Calu3 (cell line): ENCODE data around the gene RPP14. TPM values are rescaled to one million over a fixed set of nuclear protein-coding genes. Genes with fewer than 3 reads are reported as not detected.

Experiments
- BruUV-seq: library from RNA; stranded (reverse); fragments of 400-500 nt; replicated peaks from 2 replicates; lab custom pipeline; 2021; lab: Mats Ljungman, UMichigan
- CTCF ChIA-PET: fragments of 300-600 bp; sonication (Branson Sonifier 250); formaldehyde crosslinking; loops from one replicate; lab custom pipeline; 2022; ENCODE audit warnings: antibody characterized with exemption; lab: Charles Lee
- DNase-seq: peaks from one replicate; pipeline ENCODE4 v3.0.0; 2022
- H3K27ac Mint-ChIP-seq: one replicate; pipeline ENCODE4 v1.8.0; 2022; ENCODE audit warnings: mixed read lengths; ENCODE audit not compliant: unreplicated experiment
- H3K27me3 Mint-ChIP-seq: one replicate; pipeline ENCODE4 v1.8.0; 2022; ENCODE audit warnings: mixed read lengths; ENCODE audit not compliant: unreplicated experiment
- H3K36me3 Mint-ChIP-seq: one replicate; pipeline ENCODE4 v1.8.0; 2022; ENCODE audit warnings: mild to moderate bottlenecking, moderate library complexity, mixed read lengths; ENCODE audit not compliant: insufficient read depth, unreplicated experiment
- H3K4me1 Mint-ChIP-seq: one replicate; pipeline ENCODE4 v1.8.0; 2022; ENCODE audit warnings: mild to moderate bottlenecking, low read depth, mixed read lengths; ENCODE audit not compliant: unreplicated experiment
- H3K4me3 Mint-ChIP-seq: one replicate; pipeline ENCODE4 v1.8.0; 2022; ENCODE audit warnings: mild to moderate bottlenecking, low read depth, moderate library complexity, mixed read lengths; ENCODE audit not compliant: unreplicated experiment
- H3K9me3 Mint-ChIP-seq: one replicate; pipeline ENCODE4 v1.8.0; 2022; ENCODE audit warnings: low read depth, mixed read lengths; ENCODE audit not compliant: unreplicated experiment
- intact Hi-C: fragments of 100-400 bp; cut with micrococcal nuclease; formaldehyde crosslinking; loops from one replicate; pipeline ENCODE4 v1.10.0; 2022; ENCODE audit not compliant: unreplicated experiment
- total RNA-seq: library from RNA; stranded (reverse); gene quantifications from 2 replicates; pipeline ENCODE4 v1.2.3, GENCODE V29; 2022
- TF ChIP-seq, protein P1 (sequence below): fragments of 200-600 bp; IDR thresholded peaks from one replicate; pipeline ENCODE4 v1.8.0; 2022; ENCODE audit warnings: antibody characterized with exemption; ENCODE audit not compliant: unreplicated experiment

Gene RPP14
- total RNA-seq, 1 experiment from 2014 or later = 17.2 TPM

DNA sequence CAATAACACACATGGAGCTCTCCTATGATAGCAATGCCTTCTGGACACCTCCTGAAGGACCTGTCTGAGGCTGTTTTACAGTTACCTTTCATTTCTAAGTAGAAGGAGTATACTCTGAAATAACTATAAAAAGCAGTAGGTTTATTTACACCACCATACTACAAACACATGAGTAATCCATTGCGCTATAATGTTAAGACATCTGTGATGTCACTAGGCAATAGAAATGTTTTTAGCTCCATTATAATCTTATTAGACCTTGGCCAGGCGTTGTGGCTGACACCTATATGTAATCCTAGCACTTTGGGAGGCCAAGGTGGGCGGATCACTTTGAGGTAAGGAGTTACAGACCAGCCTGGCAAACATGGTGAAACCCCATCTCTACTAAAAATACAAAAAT is 51.4 kb downstream of the RPP14 start:
- Mint-ChIP-seq H3K4me1 (no peaks in the 10 kb centered on the region), H3K36me3 (no peaks in the 10 kb centered on the region), H3K27me3 (no peaks in the 10 kb centered on the region), H3K27ac (no peak overlapping the region), H3K9me3 (no peaks in the 10 kb centered on the region), H3K4me3 (no peak overlapping the region)
- intact Hi-C loops = no loop called here
- no peak for DNase-seq
- TF ChIP-seq, protein P1, sequence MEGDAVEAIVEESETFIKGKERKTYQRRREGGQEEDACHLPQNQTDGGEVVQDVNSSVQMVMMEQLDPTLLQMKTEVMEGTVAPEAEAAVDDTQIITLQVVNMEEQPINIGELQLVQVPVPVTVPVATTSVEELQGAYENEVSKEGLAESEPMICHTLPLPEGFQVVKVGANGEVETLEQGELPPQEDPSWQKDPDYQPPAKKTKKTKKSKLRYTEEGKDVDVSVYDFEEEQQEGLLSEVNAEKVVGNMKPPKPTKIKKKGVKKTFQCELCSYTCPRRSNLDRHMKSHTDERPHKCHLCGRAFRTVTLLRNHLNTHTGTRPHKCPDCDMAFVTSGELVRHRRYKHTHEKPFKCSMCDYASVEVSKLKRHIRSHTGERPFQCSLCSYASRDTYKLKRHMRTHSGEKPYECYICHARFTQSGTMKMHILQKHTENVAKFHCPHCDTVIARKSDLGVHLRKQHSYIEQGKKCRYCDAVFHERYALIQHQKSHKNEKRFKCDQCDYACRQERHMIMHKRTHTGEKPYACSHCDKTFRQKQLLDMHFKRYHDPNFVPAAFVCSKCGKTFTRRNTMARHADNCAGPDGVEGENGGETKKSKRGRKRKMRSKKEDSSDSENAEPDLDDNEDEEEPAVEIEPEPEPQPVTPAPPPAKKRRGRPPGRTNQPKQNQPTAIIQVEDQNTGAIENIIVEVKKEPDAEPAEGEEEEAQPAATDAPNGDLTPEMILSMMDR = no peak
- no TSS peak for BruUV-seq
- CTCF ChIA-PET = no interaction called here

DNA sequence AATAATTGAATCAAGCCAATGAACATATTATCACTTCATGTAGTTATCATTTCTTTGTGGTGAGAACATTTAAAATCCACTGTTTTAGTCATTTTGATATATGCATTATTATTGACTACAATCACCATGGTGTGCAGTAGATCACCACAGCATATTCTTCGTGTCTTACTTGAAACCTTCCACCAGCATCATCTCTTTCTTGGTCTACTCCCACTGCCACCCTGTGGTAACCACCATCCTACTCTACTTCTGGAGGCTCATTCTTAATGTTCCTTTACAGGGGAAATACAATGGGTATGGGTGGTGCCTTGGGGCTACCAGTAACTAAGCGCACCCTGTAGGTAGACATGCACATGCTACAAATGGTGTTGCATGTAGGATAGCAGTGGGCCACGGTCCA is 52.0 kb downstream of the RPP14 start:
- H3K9me3 Mint-ChIP-seq = no peaks in the 10 kb centered on the region
- no peaks in the 10 kb centered on the region for H3K4me1 Mint-ChIP-seq
- intact Hi-C loops = no loop called here
- no peaks in the 10 kb centered on the region for H3K36me3 Mint-ChIP-seq
- TF ChIP-seq, protein P1 = no peak
- DNase-seq = no peak
- no peak overlapping the region for H3K4me3 Mint-ChIP-seq
- no peaks in the 10 kb centered on the region for H3K27me3 Mint-ChIP-seq
- CTCF ChIA-PET = no interaction called here
- BruUV-seq = no TSS peak
- no peak overlapping the region for H3K27ac Mint-ChIP-seq

DNA sequence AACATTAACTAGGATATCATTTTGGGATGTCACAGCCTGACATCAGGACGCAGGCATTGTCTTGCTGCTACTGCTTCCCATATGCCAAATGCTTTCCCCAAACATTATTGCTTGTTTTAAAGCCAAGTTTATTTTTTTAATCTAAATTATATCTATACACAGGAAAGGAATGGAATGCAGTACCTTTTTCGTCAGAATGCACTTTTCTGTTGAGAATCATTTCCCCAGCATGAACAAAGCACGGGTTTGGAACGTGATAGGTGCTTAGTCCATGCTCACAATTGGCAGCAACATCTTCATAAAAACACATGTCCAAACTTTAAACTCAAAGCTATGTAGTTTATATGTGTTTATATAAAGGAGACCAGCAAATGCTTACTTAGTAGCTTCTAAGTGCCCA is 52.8 kb downstream of the RPP14 start:
- DNase-seq = no peak
- BruUV-seq = no TSS peak
- Mint-ChIP-seq H3K27me3 (no peaks in the 10 kb centered on the region), H3K4me1 (no peaks in the 10 kb centered on the region), H3K9me3 (no peaks in the 10 kb centered on the region), H3K27ac (no peak overlapping the region), H3K4me3 (no peak overlapping the region), H3K36me3 (no peaks in the 10 kb centered on the region)
- TF ChIP-seq, protein P1 = no peak
- intact Hi-C loops = no loop called here
- CTCF ChIA-PET = no interaction called here

DNA sequence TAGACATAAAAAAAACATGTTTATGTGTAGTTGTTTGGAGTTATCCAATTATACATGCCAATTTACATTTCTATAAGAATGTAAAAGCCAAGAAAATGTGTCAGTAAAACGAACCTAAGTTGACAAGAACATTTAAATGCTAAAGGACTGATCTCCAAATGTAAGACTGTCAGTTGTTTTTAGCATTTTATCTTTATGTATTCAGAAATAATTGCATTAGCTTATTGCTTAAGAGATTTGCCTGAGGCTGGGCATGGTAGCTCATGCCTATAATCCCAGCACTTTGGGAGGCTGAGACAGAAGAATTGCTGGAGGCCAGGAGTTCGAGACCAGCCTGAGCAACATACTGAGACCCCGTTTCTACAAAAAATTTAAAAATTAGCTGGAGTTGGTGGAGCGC is 53.6 kb downstream of the RPP14 start:
- TF ChIP-seq, protein P1 = no peak
- no peak overlapping the region for H3K27ac Mint-ChIP-seq
- DNase-seq = no peak
- no peaks in the 10 kb centered on the region for H3K36me3 Mint-ChIP-seq
- H3K4me3 Mint-ChIP-seq = no peak overlapping the region
- no peaks in the 10 kb centered on the region for H3K9me3 Mint-ChIP-seq
- H3K4me1 Mint-ChIP-seq = no peaks in the 10 kb centered on the region
- no TSS peak for BruUV-seq
- CTCF ChIA-PET = no interaction called here
- no peaks in the 10 kb centered on the region for H3K27me3 Mint-ChIP-seq
- intact Hi-C loops = no loop called here
